NCI-H226 (cell line): ENCODE data around the gene DUX4.
"Not testable (repeated sequence)": the region's sequence is repeated elsewhere in the genome, so short reads cannot be mapped to it uniquely, and the experiment has no call there.

Source experiments
- DNase-seq: peaks from one replicate; pipeline ENCODE4 v3.0.0-alpha.2; 2015

DUX4 gene

DNA sequence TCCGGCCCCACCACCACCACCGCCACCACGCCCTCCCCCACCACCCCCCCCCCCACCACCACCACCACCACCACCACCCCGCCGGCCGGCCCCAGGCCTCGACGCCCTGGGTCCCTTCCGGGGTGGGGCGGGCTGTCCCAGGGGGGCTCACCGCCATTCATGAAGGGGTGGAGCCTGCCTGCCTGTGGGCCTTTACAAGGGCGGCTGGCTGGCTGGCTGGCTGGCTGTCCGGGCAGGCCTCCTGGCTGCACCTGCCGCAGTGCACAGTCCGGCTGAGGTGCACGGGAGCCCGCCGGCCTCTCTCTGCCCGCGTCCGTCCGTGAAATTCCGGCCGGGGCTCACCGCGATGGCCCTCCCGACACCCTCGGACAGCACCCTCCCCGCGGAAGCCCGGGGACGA is at the start of gene DUX4:
Gene DUX4, plus strand, starts transcription at position 347 of the 400 bp plus-strand sequence. Its CDS starts 0 bp downstream, at position 347.
- DNase-seq: not testable (repeated sequence)

DNA sequence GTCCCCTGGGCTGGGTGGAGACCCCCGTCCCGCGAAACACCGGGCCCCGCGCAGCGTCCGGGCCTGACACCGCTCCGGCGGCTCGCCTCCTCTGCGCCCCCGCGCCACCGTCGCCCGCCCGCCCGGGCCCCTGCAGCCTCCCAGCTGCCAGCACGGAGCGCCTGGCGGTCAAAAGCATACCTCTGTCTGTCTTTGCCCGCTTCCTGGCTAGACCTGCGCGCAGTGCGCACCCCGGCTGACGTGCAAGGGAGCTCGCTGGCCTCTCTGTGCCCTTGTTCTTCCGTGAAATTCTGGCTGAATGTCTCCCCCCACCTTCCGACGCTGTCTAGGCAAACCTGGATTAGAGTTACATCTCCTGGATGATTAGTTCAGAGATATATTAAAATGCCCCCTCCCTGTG is 1.9 kb downstream of the DUX4 start:
- DNase-seq: not testable (repeated sequence)

DNA sequence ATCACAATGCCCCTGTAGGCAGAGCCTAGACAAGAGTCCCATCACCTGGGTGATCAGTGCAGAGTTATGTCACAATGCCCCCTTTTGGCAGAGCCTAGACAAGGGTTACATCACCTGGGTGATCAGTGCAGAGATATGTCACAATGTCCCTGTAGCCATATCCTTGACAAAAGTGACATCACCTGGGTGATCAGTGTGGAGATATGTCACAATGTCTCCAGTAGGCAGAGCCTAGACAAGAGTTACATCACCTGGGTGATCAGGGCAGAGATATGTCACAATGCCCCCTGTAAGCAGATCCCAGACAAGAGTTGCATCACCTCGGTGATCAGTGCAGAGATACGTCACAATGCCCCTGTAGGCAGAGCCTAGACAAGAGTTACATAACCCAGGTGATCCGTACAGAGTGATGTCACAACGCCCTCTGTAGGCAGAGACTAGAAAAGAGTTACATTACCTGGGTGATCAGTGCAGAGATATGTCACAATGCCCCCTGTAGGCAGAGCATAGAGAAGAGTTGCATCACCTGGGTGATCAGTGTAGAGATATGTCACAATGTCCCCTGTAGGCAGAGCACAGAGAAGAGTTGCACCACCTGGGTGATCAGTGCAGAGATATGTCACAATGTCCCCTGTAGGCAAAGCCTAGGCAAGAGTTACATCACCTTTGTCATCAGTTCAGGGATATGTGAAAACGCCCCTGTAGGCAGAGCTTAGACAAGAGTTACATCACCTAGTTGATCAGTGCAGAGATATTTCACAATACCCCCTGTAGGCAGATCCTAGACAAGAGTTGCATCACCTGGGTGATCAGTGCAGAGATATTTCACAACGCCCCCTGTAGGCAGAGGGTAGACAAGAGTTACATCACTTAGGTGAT is 4.4 kb downstream of the DUX4 start:
- DNase-seq: not testable (repeated sequence)

DNA sequence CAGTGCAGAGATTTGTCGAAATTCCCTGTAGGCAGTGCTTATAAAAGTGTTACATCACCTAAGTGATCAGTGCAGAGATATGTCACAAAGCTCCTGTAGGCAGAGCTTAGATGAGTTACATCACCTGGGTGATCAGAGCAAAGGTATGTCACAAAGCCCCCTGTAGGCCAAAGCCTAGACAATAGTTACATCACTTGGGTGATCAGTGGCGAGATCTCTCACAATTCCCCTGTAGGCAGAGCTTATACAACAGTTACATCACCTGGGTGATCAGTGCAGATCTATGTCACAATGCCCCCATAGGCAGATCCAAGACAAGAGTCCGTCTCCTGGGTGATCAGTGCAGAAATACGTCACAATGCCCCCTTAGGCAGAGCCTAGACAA is 5.0 kb downstream of the DUX4 start:
- not testable (repeated sequence) for DNase-seq

DNA sequence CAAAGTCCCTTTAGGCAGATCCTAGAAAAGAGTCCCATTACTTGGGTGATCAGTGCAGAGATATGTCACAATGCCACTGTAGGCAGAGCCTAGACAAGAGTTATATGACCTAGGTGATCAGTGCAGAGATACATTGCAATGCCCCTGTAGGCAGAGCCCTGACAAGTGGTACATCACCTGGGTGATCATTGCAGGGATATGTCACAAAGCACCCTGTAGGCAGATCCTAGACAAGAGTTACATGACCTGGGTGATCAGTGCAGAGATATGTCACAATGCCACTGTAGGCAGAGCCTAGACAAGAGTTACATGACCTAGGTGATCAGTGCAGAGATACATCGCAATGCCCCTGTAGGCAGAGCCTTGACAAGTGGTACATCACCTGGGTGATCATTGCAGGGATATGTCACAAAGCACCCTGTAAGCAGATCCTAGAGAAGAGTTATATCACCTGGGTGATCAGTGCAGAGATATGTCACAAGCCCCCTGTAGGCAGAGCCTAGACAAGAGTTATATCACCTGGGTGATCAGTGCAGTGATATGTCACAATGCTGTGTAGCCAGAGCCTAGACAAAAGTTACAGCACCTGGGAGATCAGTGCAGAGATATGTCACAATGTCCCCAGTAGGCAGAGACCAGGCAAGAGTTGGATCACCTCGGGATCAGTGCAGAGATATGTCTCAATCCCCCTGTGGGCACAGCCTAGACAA is 5.6 kb downstream of the DUX4 start:
- DNase-seq: not testable (repeated sequence)

DNA sequence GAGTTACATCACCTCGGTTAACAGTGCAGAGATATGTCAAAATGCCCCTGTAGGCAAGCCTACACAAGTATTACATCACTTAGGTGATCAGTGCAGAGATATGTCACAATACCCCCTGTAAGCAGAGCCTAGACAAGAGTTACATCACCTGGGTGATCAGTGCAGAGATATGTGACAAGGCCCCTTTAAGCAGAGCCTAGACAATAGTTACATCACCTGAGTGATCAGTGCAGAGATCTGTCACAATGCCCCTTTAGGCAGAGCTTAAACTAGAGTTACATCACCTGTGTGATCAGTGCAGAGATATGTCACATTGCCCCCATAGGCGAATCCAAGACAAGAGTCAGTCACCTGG is 6.1 kb downstream of the DUX4 start:
- not testable (repeated sequence) for DNase-seq

DNA sequence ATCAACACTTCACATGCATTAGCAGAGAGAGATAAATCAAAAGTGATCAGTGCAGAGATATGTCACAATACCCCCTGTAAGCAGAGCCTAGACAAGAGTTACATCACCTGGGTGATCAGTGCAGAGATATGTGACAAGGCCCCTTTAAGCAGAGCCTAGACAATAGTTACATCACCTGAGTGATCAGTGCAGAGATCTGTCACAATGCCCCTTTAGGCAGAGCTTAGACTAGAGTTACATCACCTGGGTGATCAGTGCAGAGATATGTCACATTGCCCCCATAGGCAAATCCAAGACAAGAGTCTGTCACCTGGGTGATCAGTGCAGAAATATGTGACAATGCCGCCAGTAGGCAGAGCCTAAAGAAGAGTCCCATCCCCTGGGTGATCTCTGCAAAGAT is 7.4 kb downstream of the DUX4 start:
- DNase-seq: not testable (repeated sequence)

DNA sequence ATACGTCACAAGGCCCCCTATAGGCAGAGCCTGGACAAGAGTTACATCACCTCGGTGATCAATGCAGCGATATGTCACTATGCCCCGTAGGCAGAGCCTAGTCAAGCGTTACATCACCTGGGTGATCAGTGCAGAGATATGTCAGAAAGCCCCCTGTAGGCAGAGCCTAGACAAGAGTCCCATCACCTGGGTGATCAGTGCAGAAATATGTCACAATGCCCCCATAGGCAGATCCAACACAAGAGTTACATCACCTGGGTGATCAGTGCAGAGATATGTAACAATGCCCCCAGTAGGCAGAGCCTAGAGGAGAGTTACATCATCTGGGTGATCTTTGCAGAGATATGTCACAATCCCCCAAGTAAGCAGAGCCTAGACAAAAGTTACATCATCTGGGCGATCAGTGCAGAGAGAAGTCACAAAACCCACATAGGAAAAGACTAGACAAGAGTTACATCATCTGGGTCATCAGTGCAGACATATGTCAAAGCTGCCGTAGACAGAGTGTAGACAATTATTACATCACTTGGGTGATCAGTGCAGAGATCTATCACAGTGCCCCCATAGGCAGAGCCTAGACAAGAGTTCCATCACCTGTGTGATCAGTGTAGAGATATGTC is 8.0 kb downstream of the DUX4 start:
- DNase-seq: not testable (repeated sequence)

- DNase-seq: not testable (repeated sequence)
Observed at GRCh38 chr4:190203510-190203909, 29.9 kb downstream of the DUX4 start.
